Mucosa of stomach (tissue), 1 donor: Measurements from ENCODE around the gene RNU6-1.
A peak's percentile ranks its signal among the peaks of the same experiment; 100 is the strongest.

Experiments used
- H3K27me3 ChIP-seq: one replicate; pipeline ENCODE4 v1.7.0; 2013; ENCODE audit warnings: mild to moderate bottlenecking, low read length; ENCODE audit not compliant: control insufficient read depth, insufficient read depth
- H3K36me3 ChIP-seq: one replicate; pipeline ENCODE4 v1.7.0; 2013; ENCODE audit warnings: low read length; ENCODE audit not compliant: control insufficient read depth, insufficient read depth
- H3K4me1 ChIP-seq: one replicate; pipeline ENCODE4 v1.7.0; 2013; ENCODE audit warnings: mild to moderate bottlenecking, low read length; ENCODE audit not compliant: control insufficient read depth, insufficient read depth
- H3K4me3 ChIP-seq: one replicate; pipeline ENCODE4 v1.7.0; 2013; ENCODE audit warnings: low read length
- H3K9ac ChIP-seq: one replicate; pipeline ENCODE4 v1.7.0; 2013; ENCODE audit warnings: mild to moderate bottlenecking, low read length, moderate library complexity
- H3K9me3 ChIP-seq: one replicate; pipeline ENCODE4 v1.7.0; 2013; ENCODE audit warnings: mild to moderate bottlenecking, low read length, moderate library complexity; ENCODE audit not compliant: control insufficient read depth
- donor health status: Pancreatic carcinoma.

Gene RNU6-1

DNA sequence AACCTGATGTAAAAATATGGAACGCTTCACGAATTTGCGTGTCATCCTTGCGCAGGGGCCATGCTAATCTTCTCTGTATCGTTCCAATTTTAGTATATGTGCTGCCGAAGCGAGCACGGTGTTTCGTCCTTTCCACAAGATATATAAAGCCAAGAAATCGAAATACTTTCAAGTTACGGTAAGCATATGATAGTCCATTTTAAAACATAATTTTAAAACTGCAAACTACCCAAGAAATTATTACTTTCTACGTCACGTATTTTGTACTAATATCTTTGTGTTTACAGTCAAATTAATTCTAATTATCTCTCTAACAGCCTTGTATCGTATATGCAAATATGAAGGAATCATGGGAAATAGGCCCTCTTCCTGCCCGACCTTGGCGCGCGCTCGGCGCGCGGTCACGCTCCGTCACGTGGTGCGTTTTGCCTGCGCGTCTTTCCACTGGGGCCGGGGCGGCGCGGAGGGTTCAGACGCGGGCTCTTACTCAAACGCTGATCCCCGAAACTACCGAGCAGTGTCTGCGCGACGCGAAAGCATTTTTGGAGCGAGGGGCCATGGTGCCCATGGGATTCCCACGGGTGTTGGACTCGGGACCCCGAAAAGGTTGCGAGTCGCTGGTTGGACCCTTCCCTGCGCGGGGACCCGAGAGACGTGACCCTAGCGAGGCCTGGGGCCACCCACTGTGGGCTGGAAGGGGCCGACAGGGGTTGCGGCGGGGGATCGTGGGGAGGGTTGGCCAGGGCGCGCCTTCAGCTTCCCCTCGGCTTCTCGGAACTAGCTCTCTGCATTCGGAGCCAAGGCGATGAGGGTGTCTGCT is at the start of gene RNU6-1:
Gene RNU6-1, minus strand, starts transcription at position 117 of the 820 bp plus-strand sequence.
- peak within 1 kb of the TSS; percentile 97 for H3K9ac ChIP-seq
- peaks cover 24% of the 10 kb centered on the region for H3K4me1 ChIP-seq
- H3K4me3 ChIP-seq = peak within 1 kb of the TSS; percentile 99
- no peaks in the 10 kb centered on the region for H3K36me3 ChIP-seq
- peaks cover 26% of the 10 kb centered on the region for H3K27me3 ChIP-seq
- H3K9me3 ChIP-seq = no peaks in the 10 kb centered on the region

DNA sequence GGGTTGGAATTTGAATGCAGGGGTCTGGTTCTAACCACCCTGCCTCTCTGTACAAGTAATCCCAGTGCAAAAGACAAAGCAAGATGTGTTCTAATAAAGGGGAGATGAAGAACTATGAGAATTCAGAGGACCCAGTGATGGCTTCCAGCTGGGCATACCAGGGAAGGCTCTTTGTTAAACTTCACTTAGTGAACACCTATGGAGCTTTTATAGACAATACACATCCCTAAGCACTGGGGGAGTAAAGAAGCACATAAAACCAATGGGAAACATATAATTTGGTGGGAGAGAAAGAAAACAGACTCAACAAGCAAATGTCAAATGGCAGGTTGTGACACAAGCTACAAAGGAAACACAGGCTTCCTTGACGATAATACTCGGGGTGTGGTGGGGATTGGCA is 47.9 kb upstream of the RNU6-1 start:
- H3K36me3 ChIP-seq = no peaks in the 10 kb centered on the region
- H3K9me3 ChIP-seq = no peaks in the 10 kb centered on the region
- no peak overlapping the region for H3K4me3 ChIP-seq

DNA sequence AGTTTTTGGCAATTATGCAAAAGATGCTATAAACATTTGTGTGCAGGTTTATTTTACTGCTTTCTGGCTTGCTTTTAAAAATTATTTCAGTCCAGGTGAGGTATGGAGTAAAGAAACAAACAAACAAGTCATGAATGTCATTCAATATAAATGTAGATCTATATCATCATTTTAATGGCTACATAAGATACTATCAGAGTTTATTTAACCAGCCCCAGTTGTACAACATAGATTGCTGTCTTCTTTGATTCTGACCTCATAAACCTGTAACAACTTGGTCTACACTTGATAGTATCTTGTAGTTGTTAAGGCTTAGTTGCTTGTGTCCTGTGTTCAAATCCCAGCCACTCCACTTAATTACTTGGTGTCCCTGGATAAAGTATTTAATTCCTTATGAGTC is 46.0 kb upstream of the RNU6-1 start:
- Histone ChIP-seq H3K4me3 (no peak overlapping the region), H3K4me1 (peaks cover 15% of the 10 kb centered on the region), H3K9ac (no peak overlapping the region), H3K27me3 (no peaks in the 10 kb centered on the region), H3K9me3 (no peaks in the 10 kb centered on the region), H3K36me3 (no peaks in the 10 kb centered on the region)

More for the DNA sequence above, 47.9 kb upstream of the RNU6-1 start:
- H3K9ac ChIP-seq = no peak overlapping the region
- H3K27me3 ChIP-seq = no peaks in the 10 kb centered on the region
- H3K4me1 ChIP-seq = peaks cover 15% of the 10 kb centered on the region

DNA sequence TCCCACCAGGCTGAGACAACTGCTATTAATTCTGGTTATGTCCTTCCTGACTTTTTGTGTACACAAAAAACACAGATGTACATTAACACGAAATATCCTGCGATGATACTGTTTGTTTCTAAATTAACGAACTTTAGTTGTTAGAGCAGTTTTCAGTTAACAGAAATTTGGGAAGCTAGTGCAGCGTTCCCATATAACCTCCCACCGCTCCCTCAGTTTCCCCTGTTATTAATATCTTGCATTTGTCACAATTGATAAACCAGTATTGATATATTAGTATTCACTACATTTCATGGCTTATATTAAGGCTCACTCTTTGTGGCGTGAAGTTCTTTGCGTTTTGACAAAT is 45.3 kb upstream of the RNU6-1 start:
- H3K36me3 ChIP-seq = no peaks in the 10 kb centered on the region
- peak overlapping the region; percentile 42 for H3K4me3 ChIP-seq
- peak overlapping the region; percentile 82 for H3K9ac ChIP-seq
- peaks cover 15% of the 10 kb centered on the region for H3K4me1 ChIP-seq
- no peaks in the 10 kb centered on the region for H3K27me3 ChIP-seq
- no peaks in the 10 kb centered on the region for H3K9me3 ChIP-seq

DNA sequence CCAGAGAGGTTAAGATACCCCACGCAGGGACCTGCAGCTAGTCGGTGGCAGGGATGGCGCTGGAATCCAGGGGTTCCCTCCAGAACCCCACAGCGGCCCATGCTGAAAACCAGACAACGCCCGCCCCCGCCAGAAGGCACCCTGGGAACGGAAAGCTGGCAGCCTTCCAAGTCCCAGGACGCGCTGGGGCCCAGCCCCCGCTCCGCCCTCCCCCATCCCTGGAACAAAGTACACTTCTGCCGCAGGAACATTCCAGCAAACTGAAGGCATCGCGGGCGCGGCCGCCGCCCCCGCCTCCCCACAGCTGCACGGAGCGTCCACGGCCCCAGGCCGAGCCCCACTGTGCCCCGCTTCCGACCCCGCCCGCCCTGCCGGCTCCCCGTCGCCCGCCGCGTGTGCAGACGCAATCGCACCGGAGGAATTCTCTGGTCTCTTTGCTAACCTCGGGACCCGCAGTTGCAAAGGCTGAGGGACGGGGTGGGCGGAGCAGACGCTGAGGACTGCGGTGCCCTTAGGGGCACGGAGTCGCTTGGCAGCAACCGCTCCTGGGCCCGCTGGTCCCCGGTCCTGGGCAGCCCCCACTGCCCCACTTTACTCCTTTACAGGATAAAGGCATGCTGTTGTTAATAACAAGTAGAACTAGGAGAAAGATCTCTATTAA is 44.8 kb upstream of the RNU6-1 start:
- Histone ChIP-seq H3K9me3 (no peaks in the 10 kb centered on the region), H3K4me1 (peaks cover 15% of the 10 kb centered on the region), H3K4me3 (peak overlapping the region; percentile 42), H3K36me3 (no peaks in the 10 kb centered on the region), H3K27me3 (no peaks in the 10 kb centered on the region), H3K9ac (peak overlapping the region; percentile 82)

DNA sequence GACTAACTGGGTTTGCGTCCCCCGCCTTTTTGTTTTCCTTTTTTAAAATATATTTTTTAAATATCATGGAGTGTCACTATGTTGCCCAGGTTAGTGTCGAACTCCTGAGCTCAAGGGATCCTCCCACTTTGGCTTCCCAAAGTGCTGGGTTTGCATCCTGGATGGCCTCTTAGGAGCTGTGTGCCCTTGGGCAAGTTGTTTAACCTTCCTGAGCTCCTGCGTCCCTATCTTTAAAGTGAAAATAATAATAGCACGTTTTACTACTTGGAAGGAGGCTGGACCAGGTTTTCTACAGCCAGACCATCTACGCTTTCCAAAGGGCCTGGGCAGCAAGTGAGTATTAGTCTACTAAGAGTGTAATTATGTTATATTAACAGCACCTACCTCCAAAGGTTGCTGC is 44.2 kb upstream of the RNU6-1 start:
- Histone ChIP-seq H3K4me1 (peaks cover 15% of the 10 kb centered on the region), H3K9me3 (no peaks in the 10 kb centered on the region), H3K4me3 (no peak overlapping the region), H3K36me3 (no peaks in the 10 kb centered on the region), H3K9ac (peak overlapping the region; percentile 82), H3K27me3 (no peaks in the 10 kb centered on the region)

DNA sequence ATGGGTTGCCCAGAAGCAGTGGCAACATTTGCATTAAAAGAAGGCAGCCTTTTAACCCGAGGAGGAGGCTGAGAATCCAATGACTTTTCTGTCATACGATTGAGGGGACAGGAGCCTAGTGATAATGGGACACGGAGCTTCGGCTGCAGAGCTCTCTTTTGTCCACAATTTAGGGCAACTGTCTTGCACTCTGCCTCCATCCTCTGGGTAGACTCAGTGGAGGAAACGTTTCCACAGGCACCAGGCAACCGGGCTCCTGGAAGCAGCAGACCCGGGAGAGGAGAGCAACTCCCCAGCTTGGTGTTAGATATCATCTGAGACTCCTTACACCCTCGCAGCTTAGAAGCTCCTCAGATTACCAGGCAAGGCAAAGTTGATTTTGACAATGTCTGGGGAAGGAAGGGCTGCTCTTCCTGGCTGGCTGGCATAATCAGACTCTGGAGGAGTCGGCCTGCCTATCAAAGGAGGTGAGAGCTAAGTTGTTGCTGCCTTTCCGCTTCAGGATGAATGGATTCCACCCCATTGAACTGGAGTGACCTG is 43.5 kb upstream of the RNU6-1 start:
- no peak overlapping the region for H3K9ac ChIP-seq
- H3K36me3 ChIP-seq = no peaks in the 10 kb centered on the region
- peaks cover 15% of the 10 kb centered on the region for H3K4me1 ChIP-seq

DNA sequence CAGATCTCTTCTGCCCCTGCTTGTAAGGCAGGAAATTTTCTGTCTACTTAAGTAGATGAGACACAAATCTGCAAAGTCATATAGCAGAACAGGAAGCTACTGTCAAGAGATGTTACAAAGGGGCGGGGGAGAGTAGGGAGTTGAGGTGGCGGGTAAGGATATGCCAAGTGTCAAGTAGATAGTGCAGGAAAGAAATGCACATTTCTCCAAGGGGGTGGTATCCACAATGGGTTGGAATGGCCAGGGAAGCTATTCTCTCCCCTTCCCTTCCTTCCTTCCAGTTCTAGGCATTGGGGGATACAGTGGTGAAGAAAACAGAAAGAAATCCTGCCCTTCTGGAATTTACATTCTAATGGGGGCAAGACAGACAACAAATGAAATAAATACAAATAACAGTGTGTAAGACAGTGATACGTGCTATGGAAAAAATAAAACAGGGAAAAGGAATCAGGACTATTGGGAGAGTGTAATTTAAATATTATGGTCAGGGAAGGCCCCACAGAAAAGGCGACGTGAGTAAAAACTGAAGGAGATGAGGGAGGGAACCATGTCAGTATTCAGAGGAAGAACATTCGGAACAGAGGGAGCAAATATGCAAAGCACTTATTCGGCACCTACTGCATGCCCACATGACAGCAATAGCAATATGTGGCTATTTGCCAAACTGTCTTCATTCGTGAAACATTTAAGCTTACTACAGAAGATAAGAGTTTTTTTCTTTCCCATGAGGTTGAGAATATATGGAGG is 42.8 kb upstream of the RNU6-1 start:
- Histone ChIP-seq H3K9ac (no peak overlapping the region), H3K9me3 (no peaks in the 10 kb centered on the region), H3K27me3 (no peaks in the 10 kb centered on the region), H3K36me3 (no peaks in the 10 kb centered on the region), H3K4me1 (peaks cover 15% of the 10 kb centered on the region), H3K4me3 (no peak overlapping the region)

More for the DNA sequence above, 43.5 kb upstream of the RNU6-1 start:
- H3K9me3 ChIP-seq = no peaks in the 10 kb centered on the region
- H3K27me3 ChIP-seq = no peaks in the 10 kb centered on the region
- no peak overlapping the region for H3K4me3 ChIP-seq

DNA sequence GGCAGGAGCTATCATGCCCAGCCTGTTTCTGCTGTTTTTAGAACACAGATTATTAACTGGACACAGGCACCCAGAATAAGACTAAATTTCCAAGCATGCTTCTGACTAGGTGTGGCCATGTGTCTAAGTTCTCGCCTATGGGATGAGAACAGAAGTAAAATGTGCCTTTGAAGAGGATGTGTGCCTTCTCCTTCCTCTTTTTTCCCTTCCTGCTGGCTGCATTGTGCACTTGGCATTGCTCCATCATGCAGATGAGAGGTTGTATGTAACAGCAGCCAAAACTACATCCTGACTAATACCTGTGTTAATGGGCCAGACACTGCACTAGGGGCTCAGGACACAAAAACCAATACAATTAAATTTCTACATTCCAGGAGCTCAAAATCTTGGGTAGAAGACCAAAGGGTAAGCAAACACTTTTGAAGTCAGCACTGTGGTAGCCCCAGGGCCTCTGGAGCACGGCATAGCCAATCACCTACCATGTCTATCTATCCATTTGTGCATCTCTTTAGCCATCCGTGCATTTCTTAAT is 40.9 kb upstream of the RNU6-1 start:
- H3K36me3 ChIP-seq = no peaks in the 10 kb centered on the region
- H3K4me1 ChIP-seq = peaks cover 14% of the 10 kb centered on the region
- H3K9me3 ChIP-seq = no peaks in the 10 kb centered on the region
- H3K9ac ChIP-seq = no peak overlapping the region
- H3K4me3 ChIP-seq = no peak overlapping the region
- no peaks in the 10 kb centered on the region for H3K27me3 ChIP-seq

DNA sequence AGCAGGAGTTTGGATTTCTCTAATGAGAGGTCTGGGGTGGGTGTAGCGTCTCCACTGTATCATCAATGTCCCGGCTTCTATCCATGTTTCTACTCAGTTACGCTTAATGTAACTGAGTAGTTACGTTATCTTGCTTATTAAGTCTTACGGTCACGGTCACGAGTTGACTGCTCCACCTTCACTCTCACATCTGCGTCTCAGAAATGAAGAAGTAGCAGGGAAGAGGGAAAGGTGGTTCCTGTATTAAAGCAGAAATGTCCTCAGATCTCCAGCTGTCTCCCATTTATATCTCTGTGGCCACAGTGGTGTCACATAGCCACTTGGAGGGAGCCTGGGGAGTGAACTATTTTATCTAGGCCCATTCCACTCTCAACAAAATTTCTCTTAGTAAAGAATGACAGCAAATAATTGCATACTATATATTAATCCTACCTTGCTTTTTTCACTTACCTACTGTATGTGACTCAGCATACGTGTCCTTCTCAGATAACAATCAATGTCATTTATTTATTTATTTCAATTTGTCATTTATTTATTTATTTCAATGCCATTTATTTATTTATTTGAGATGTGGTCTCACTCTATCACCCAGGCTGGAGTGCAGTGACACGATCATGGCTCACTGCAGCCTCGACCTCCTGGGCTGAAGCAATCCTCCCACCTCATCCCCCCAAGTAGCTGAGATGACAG is 39.7 kb upstream of the RNU6-1 start:
- Histone ChIP-seq H3K36me3 (no peaks in the 10 kb centered on the region), H3K4me1 (peaks cover 5% of the 10 kb centered on the region), H3K9ac (no peak overlapping the region), H3K9me3 (no peaks in the 10 kb centered on the region), H3K27me3 (no peaks in the 10 kb centered on the region), H3K4me3 (no peak overlapping the region)

DNA sequence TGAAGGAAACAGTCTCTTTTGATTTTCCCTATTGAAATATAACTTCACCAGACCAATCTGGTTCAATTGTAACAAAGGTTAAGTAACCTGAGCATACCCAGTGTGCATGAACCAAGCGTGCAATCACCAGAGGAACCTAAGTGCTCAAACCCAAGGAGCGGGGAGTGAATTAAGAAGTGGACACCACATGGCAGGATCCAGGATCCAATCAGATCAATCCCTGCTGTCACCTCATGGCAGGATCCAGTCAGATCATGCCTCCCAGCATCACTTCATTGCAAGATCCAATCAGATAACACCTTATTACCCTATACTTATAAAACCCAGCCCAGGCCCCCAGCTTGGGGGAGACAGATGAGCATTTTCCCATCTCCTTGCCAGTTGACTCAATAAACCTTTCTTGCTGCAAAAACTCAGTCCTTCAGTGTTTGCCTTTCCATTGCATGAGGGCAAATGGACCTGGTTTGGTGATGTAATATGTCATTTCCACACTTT is 38.9 kb upstream of the RNU6-1 start:
- no peak overlapping the region for H3K4me3 ChIP-seq
- H3K9me3 ChIP-seq = no peaks in the 10 kb centered on the region
- no peak overlapping the region for H3K9ac ChIP-seq
- H3K4me1 ChIP-seq = no peaks in the 10 kb centered on the region
- no peaks in the 10 kb centered on the region for H3K36me3 ChIP-seq
- no peaks in the 10 kb centered on the region for H3K27me3 ChIP-seq
